CD4-positive, alpha-beta T cell (primary cell): ENCODE measurements around the gene PDLIM5. TPM values are rescaled to one million over a fixed set of nuclear protein-coding genes. Genes with fewer than 3 reads are reported as not detected.

Experiments
- ATAC-seq: fragments of 200-7000 bp; cut with Tn5 transposase; one replicate; pipeline ENCODE4 v1.10.0; 2022; ENCODE audit warnings: mild to moderate bottlenecking; ENCODE audit not compliant: poor library complexity
- CTCF ChIA-PET: fragments of 350-600 bp; sonication (Branson Sonifier 250); formaldehyde crosslinking; loops from one replicate; lab custom pipeline; 2021; ENCODE audit warnings: antibody characterized with exemption, inconsistent platforms; lab: Charles Lee
- POLR2A ChIA-PET: fragments of 350-600 bp; sonication (Branson Sonifier 250); formaldehyde crosslinking; loops from one replicate; lab custom pipeline; 2021; ENCODE audit warnings: antibody characterized with exemption, inconsistent platforms; lab: Charles Lee
- DNase-seq, 14 experiments: peaks; one replicate each; pipeline ENCODE4 v3.0.0-alpha.2; 2013 to 2020; ENCODE audit warnings: mixed read lengths in 2 of 14
- H3K27ac ChIP-seq, 2 donors: one replicate each; pipeline versions ENCODE4 v1.5.1 to v1.7.0; 2013; ENCODE audit warnings: low read length in 2 of 2, low read depth in 1 of 2, mild to moderate bottlenecking in 1 of 2
- H3K27me3 ChIP-seq, 2 experiments: 1 replicate in 1 of 2; 2 replicates in 1 of 2; pipeline versions ENCODE4 v1.6.1 to v1.7.0; 2013; ENCODE audit warnings: low read length in 2 of 2, control low read depth in 1 of 2, mild to moderate bottlenecking in 1 of 2, moderate library complexity in 1 of 2; ENCODE audit not compliant: insufficient read depth in 2 of 2, control insufficient read depth in 1 of 2
- H3K36me3 ChIP-seq: one replicate; pipeline ENCODE4 v1.6.1; 2013; ENCODE audit warnings: low read length, control low read depth; ENCODE audit not compliant: insufficient read depth
- H3K4me1 ChIP-seq: one replicate; pipeline ENCODE4 v1.6.1; 2013; ENCODE audit warnings: low read length, control low read depth; ENCODE audit not compliant: insufficient read depth
- H3K4me3 ChIP-seq: one replicate; pipeline ENCODE4 v1.5.1; 2013; ENCODE audit warnings: mild to moderate bottlenecking, low read length, moderate library complexity
- H3K9me3 ChIP-seq, 2 experiments: 1 replicate in 1 of 2; 2 replicates in 1 of 2; pipeline versions ENCODE4 v1.6.1 to v1.7.0; 2013; ENCODE audit warnings: low read length in 2 of 2, mild to moderate bottlenecking in 2 of 2, control low read depth in 1 of 2, moderate library complexity in 1 of 2; ENCODE audit not compliant: control insufficient read depth in 1 of 2, insufficient read depth in 1 of 2
- H3K27ac Mint-ChIP-seq: one replicate; pipeline ENCODE4 v1.8.0; 2020; ENCODE audit warnings: mixed read lengths
- H3K27me3 Mint-ChIP-seq: one replicate; pipeline ENCODE4 v1.8.0; 2021; ENCODE audit warnings: mixed read lengths
- H3K36me3 Mint-ChIP-seq: one replicate; pipeline ENCODE4 v1.8.0; 2021; ENCODE audit warnings: low read depth, mixed read lengths
- H3K4me1 Mint-ChIP-seq: one replicate; pipeline ENCODE4 v1.8.0; 2021; ENCODE audit warnings: low read depth, mixed read lengths
- H3K4me3 Mint-ChIP-seq: one replicate; pipeline ENCODE4 v1.8.0; 2020; ENCODE audit warnings: mild to moderate bottlenecking, mixed read lengths
- H3K9me3 Mint-ChIP-seq: one replicate; pipeline ENCODE4 v1.8.0; 2020; ENCODE audit warnings: mixed read lengths
- intact Hi-C, 2 experiments: fragments of 100-400 bp; cut with DNase I in 1 of 2; cut with micrococcal nuclease in 1 of 2; formaldehyde crosslinking; loops; one replicate each; pipeline versions ENCODE4 v1.15.1 to v1.9.0; 2023 to 2025; cut with DNase I, micrococcal nuclease
- total RNA-seq, 174 experiments: library from RNA in 2 of 174; stranded (reverse) in 2 of 174; gene quantifications; one replicate each; pipeline ENCODE4 v1.2.3 and lab custom pipeline; 2021 to 2026
- TF ChIP-seq, protein P1 (sequence below): fragments of 200-600 bp; IDR thresholded peaks from one replicate; pipeline ENCODE4 v1.8.0; 2022; ENCODE audit warnings: antibody characterized with exemption, mild to moderate bottlenecking

Gene PDLIM5
- total RNA-seq, 2 experiments from 2014 or later: 23.0 to 23.1 TPM

DNA sequence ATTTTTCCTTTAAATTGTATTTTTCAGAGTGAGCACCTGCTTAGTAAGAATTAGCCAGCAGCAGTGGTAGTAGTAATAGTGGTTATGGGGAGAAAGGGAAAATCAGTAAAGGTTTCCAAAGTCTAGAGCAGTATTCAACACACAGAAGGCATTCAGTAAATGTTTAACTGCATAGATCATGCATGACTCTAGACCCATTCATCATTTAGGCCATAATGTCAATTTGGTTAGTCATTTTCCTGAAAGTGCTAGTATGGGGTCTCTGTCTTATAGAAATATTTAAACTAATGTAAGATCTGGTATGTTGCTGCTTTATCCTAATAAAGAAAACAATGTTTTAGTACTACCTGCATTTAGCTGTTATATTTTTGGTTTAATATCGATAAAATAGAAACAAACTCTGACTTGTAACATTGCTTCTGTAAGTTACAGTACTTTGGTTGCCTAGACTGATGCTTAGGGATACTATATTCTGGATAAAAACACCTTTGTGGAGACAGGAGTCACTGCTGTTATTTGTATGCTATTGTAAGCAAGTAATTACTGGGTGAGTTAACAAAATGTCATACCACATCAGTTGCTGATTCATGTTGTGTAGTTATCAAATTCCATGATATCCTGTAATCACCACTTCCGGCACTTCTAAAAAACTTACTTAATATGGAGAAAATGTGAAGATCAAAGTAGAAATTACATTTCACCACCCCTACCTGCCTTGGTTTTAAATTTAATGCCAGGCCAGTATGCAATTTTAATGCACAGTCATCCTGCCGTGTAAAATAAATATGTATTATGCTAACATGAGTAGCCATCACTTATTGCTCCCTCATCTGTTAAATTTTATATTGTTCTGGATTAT lies 190.2 kb downstream of the PDLIM5 start:
- H3K36me3 Mint-ChIP-seq: peaks cover 56% of the 10 kb centered on the region
- no peak overlapping the region for H3K27ac ChIP-seq
- intact Hi-C loops: no loop called here

GRCh38 chr4:94642561-94642866 lies 190.8 kb downstream of the PDLIM5 start:
- TF ChIP-seq, protein P1, sequence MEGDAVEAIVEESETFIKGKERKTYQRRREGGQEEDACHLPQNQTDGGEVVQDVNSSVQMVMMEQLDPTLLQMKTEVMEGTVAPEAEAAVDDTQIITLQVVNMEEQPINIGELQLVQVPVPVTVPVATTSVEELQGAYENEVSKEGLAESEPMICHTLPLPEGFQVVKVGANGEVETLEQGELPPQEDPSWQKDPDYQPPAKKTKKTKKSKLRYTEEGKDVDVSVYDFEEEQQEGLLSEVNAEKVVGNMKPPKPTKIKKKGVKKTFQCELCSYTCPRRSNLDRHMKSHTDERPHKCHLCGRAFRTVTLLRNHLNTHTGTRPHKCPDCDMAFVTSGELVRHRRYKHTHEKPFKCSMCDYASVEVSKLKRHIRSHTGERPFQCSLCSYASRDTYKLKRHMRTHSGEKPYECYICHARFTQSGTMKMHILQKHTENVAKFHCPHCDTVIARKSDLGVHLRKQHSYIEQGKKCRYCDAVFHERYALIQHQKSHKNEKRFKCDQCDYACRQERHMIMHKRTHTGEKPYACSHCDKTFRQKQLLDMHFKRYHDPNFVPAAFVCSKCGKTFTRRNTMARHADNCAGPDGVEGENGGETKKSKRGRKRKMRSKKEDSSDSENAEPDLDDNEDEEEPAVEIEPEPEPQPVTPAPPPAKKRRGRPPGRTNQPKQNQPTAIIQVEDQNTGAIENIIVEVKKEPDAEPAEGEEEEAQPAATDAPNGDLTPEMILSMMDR: no peak
- Histone ChIP-seq H3K27me3 (no peaks in the 10 kb centered on the region), H3K27ac (no peak overlapping the region), H3K4me3 (no peak overlapping the region), H3K4me1 (no peaks in the 10 kb centered on the region), H3K36me3 (peaks cover 12% of the 10 kb centered on the region), H3K9me3 (no peaks in the 10 kb centered on the region)
- intact Hi-C loops: no loop called here
- Mint-ChIP-seq H3K27ac (no peak overlapping the region), H3K4me1 (no peaks in the 10 kb centered on the region), H3K36me3 (peaks cover 57% of the 10 kb centered on the region), H3K27me3 (no peaks in the 10 kb centered on the region), H3K4me3 (no peak overlapping the region), H3K9me3 (no peaks in the 10 kb centered on the region)
- no peak for ATAC-seq
- DNase-seq: no peak
- ChIA-PET CTCF (interaction anchor here (0.5 to 0.6 kb wide), 2 partner anchors 21 to 107 kb away, joined by 3 to 4 read pairs; no protein-coding TSS in a partner anchor), POLR2A (no interaction called here)

More for the DNA sequence above, 190.2 kb downstream of the PDLIM5 start:
- Histone ChIP-seq H3K36me3 (peaks cover 12% of the 10 kb centered on the region), H3K27me3 (no peaks in the 10 kb centered on the region), H3K4me3 (no peak overlapping the region), H3K4me1 (no peaks in the 10 kb centered on the region), H3K9me3 (no peaks in the 10 kb centered on the region)
- POLR2A ChIA-PET: no interaction called here
- Mint-ChIP-seq H3K9me3 (no peaks in the 10 kb centered on the region), H3K4me1 (no peaks in the 10 kb centered on the region), H3K27ac (no peak overlapping the region), H3K27me3 (no peaks in the 10 kb centered on the region), H3K4me3 (no peak overlapping the region)
- DNase-seq (no peak), ATAC-seq (no peak)
- CTCF ChIA-PET: no interaction called here
- TF ChIP-seq, protein P1: no peak

GRCh38 chr4:94648699-94649098 lies 197.0 kb downstream of the PDLIM5 start:
- H3K9me3 ChIP-seq: no peaks in the 10 kb centered on the region
- POLR2A ChIA-PET: no interaction called here
- H3K4me1 Mint-ChIP-seq: no peaks in the 10 kb centered on the region
- H3K4me3 Mint-ChIP-seq: no peak overlapping the region
- no peaks in the 10 kb centered on the region for H3K27me3 ChIP-seq
- peaks cover 37% of the 10 kb centered on the region for H3K36me3 Mint-ChIP-seq
- peaks cover 5% of the 10 kb centered on the region for H3K36me3 ChIP-seq
- H3K27me3 Mint-ChIP-seq: no peaks in the 10 kb centered on the region
- H3K4me3 ChIP-seq: no peak overlapping the region
- no peak overlapping the region for H3K27ac ChIP-seq
- DNase-seq: no peak
- CTCF ChIA-PET: no interaction called here
- intact Hi-C loops: no loop called here
- no peak for ATAC-seq
- TF ChIP-seq, protein P1: no peak
- no peak overlapping the region for H3K27ac Mint-ChIP-seq
- H3K4me1 ChIP-seq: no peaks in the 10 kb centered on the region
- H3K9me3 Mint-ChIP-seq: no peaks in the 10 kb centered on the region
